Measurements from ENCODE around the gene SEPHS2.
"Not testable (repeated sequence)": the region's sequence is repeated elsewhere in the genome, so short reads cannot be mapped to it uniquely, and the experiment has no call there.

SEPHS2 gene

GRCh38 chr16:30445408-30446202 lies at the start of gene SEPHS2:
TSS of gene SEPHS2 (minus strand) at chr16:30445874. CDS start at chr16:30445727, 147 bp downstream.
- DNase-seq, result peak; percentile 91

- no peak for DNase-seq
Measured at GRCh38 chr16:30494709-30495108, 49.0 kb upstream of the SEPHS2 start.

GRCh38 chr16:30493941-30494488 lies 48.3 kb upstream of the SEPHS2 start:
- no peak for DNase-seq

GRCh38 chr16:30491744-30492308 lies 46.2 kb upstream of the SEPHS2 start:
- DNase-seq, result no peak

- no peak for DNase-seq
Measured at GRCh38 chr16:30491229-30491628, 45.6 kb upstream of the SEPHS2 start.

- no peak for DNase-seq
Measured at GRCh38 chr16:30490210-30490609, 44.5 kb upstream of the SEPHS2 start.

GRCh38 chr16:30488764-30489605 lies 43.3 kb upstream of the SEPHS2 start:
- no peak for DNase-seq

GRCh38 chr16:30485818-30486436 lies 40.3 kb upstream of the SEPHS2 start:
- DNase-seq, result no peak

GRCh38 chr16:30484887-30485286 lies 39.2 kb upstream of the SEPHS2 start:
- DNase-seq, result no peak

- no peak for DNase-seq
Measured at GRCh38 chr16:30482366-30482765, 36.7 kb upstream of the SEPHS2 start.

- DNase-seq, result no peak
Measured at GRCh38 chr16:30481381-30481780, 35.7 kb upstream of the SEPHS2 start.

- DNase-seq, result no peak
Measured at GRCh38 chr16:30478766-30479478, 33.2 kb upstream of the SEPHS2 start.

- not testable (repeated sequence) for DNase-seq
Measured at GRCh38 chr16:30477773-30478172, 32.1 kb upstream of the SEPHS2 start.

GRCh38 chr16:30476991-30477390 lies 31.3 kb upstream of the SEPHS2 start:
- no peak for DNase-seq

- no peak for DNase-seq
Measured at GRCh38 chr16:30474684-30475083, 29.0 kb upstream of the SEPHS2 start.

- DNase-seq, result no peak
Measured at GRCh38 chr16:30474074-30474452, 28.4 kb upstream of the SEPHS2 start.

GRCh38 chr16:30473231-30474073 lies 27.8 kb upstream of the SEPHS2 start:
- peak; percentile 78 for DNase-seq

- DNase-seq, result peak; percentile 87
Measured at GRCh38 chr16:30472328-30472942, 26.8 kb upstream of the SEPHS2 start, which contains the start of gene ITGAL. TSS of gene ITGAL (plus strand) at chr16:30472742. CDS start at chr16:30472838, 96 bp downstream.

GRCh38 chr16:30470632-30470995 lies 24.9 kb upstream of the SEPHS2 start:
- no peak for DNase-seq

GRCh38 chr16:30470170-30470512 lies 24.5 kb upstream of the SEPHS2 start:
- DNase-seq, result no peak

- no peak for DNase-seq
Measured at GRCh38 chr16:30464078-30464477, 18.4 kb upstream of the SEPHS2 start.

Measured in stimulated activated naive CD4-positive, alpha-beta T cell treated with Interleukin-2 at 50 U/mL for 16 hours (primary cell).